ENCODE data around the gene FAM149B1. TPM values are rescaled to one million over a fixed set of nuclear protein-coding genes. Genes with fewer than 3 reads are reported as not detected.

FAM149B1 gene
- total RNA-seq, 1 donor: 33.7 TPM

- H2AFZ ChIP-seq (ENCODE audit: low read length): peak overlapping the region; percentile 23
- H3K79me2 ChIP-seq (ENCODE audit: insufficient read depth, low read length): no peaks in the 10 kb centered on the region
- no peaks in the 10 kb centered on the region for H3K4me1 ChIP-seq (ENCODE audit: insufficient read depth, low read length)
- H3K27ac ChIP-seq (ENCODE audit: low read depth, low read length): no peak overlapping the region
- H3K4me2 ChIP-seq (ENCODE audit: insufficient read depth, low read length): no peak overlapping the region
- no peaks in the 10 kb centered on the region for H3K9me3 ChIP-seq (ENCODE audit: low read depth, low read length)
- TF ChIP-seq CTCF (IDR thresholded peaks at IDR 0.05; ENCODE audit: extremely low read depth, low read depth, low read length): no peak
- no peak overlapping the region for H3K4me3 ChIP-seq (ENCODE audit: insufficient read depth, low read length)
- DNase-seq (ENCODE audit: insufficient read length, low spot score, missing footprints): no peak
- no peaks in the 10 kb centered on the region for H3K27me3 ChIP-seq (ENCODE audit: insufficient read depth, low read length)
- no peaks in the 10 kb centered on the region for H4K20me1 ChIP-seq (ENCODE audit: insufficient read depth, low read length)
- H3K36me3 ChIP-seq (ENCODE audit: insufficient read depth, low read length): no peaks in the 10 kb centered on the region
Observed at GRCh38 chr10:73262105-73262730, 94.3 kb downstream of the FAM149B1 start.

GRCh38 chr10:73262880-73263555 is 95.1 kb downstream of the FAM149B1 start:
- Histone ChIP-seq H3K4me2 (ENCODE audit: insufficient read depth, low read length) (no peak overlapping the region), H3K27ac (ENCODE audit: low read depth, low read length) (no peak overlapping the region)

GRCh38 chr10:73263693-73264347 is 95.9 kb downstream of the FAM149B1 start:
- Histone ChIP-seq H3K4me2 (ENCODE audit: insufficient read depth, low read length) (no peak overlapping the region), H3K36me3 (ENCODE audit: insufficient read depth, low read length) (no peaks in the 10 kb centered on the region), H3K27me3 (ENCODE audit: insufficient read depth, low read length) (no peaks in the 10 kb centered on the region), H2AFZ (ENCODE audit: low read length) (no peak overlapping the region), H3K9me3 (ENCODE audit: low read depth, low read length) (no peaks in the 10 kb centered on the region), H3K27ac (ENCODE audit: low read depth, low read length) (no peak overlapping the region), H3K4me3 (ENCODE audit: insufficient read depth, low read length) (no peak overlapping the region), H3K4me1 (ENCODE audit: insufficient read depth, low read length) (no peaks in the 10 kb centered on the region), H4K20me1 (ENCODE audit: insufficient read depth, low read length) (no peaks in the 10 kb centered on the region), H3K79me2 (ENCODE audit: insufficient read depth, low read length) (no peaks in the 10 kb centered on the region)
- no peak for DNase-seq (ENCODE audit: insufficient read length, low spot score, missing footprints)
- peak; percentile 65 for TF ChIP-seq CTCF (IDR thresholded peaks at IDR 0.05; ENCODE audit: extremely low read depth, low read depth, low read length)

More at GRCh38 chr10:73262880-73263555, 95.1 kb downstream of the FAM149B1 start:
- Histone ChIP-seq H2AFZ (ENCODE audit: low read length) (no peak overlapping the region), H3K36me3 (ENCODE audit: insufficient read depth, low read length) (no peaks in the 10 kb centered on the region), H4K20me1 (ENCODE audit: insufficient read depth, low read length) (no peaks in the 10 kb centered on the region), H3K27me3 (ENCODE audit: insufficient read depth, low read length) (no peaks in the 10 kb centered on the region), H3K79me2 (ENCODE audit: insufficient read depth, low read length) (no peaks in the 10 kb centered on the region), H3K9me3 (ENCODE audit: low read depth, low read length) (no peaks in the 10 kb centered on the region), H3K4me1 (ENCODE audit: insufficient read depth, low read length) (no peaks in the 10 kb centered on the region), H3K4me3 (ENCODE audit: insufficient read depth, low read length) (no peak overlapping the region)
- no peak for DNase-seq (ENCODE audit: insufficient read length, low spot score, missing footprints)
- no peak for TF ChIP-seq CTCF (IDR thresholded peaks at IDR 0.05; ENCODE audit: extremely low read depth, low read depth, low read length)

- H4K20me1 ChIP-seq (ENCODE audit: insufficient read depth, low read length): no peaks in the 10 kb centered on the region
- no peak overlapping the region for H3K27ac ChIP-seq (ENCODE audit: low read depth, low read length)
- H3K27me3 ChIP-seq (ENCODE audit: insufficient read depth, low read length): no peaks in the 10 kb centered on the region
- no peaks in the 10 kb centered on the region for H3K9me3 ChIP-seq (ENCODE audit: low read depth, low read length)
- H3K4me1 ChIP-seq (ENCODE audit: insufficient read depth, low read length): no peaks in the 10 kb centered on the region
- H3K79me2 ChIP-seq (ENCODE audit: insufficient read depth, low read length): no peaks in the 10 kb centered on the region
- TF ChIP-seq CTCF (IDR thresholded peaks at IDR 0.05; ENCODE audit: extremely low read depth, low read depth, low read length): no peak
- DNase-seq (ENCODE audit: insufficient read length, low spot score, missing footprints): no peak
- H3K4me2 ChIP-seq (ENCODE audit: insufficient read depth, low read length): no peak overlapping the region
- no peak overlapping the region for H3K4me3 ChIP-seq (ENCODE audit: insufficient read depth, low read length)
- H3K36me3 ChIP-seq (ENCODE audit: insufficient read depth, low read length): no peaks in the 10 kb centered on the region
- H2AFZ ChIP-seq (ENCODE audit: low read length): no peak overlapping the region
Observed at GRCh38 chr10:73264423-73264822, 96.5 kb downstream of the FAM149B1 start.

Measured in osteoblast (primary cell).